DMS79 treated with DMSO at 0.1 percent for 48 hours (cell line): ENCODE results near the gene PEX16.

Experiments
- DNase-seq: peaks from one replicate; lab custom pipeline; 2025; lab: John Stamatoyannopoulos, UW

PEX16 gene

GRCh38 chr11:45917623-45918330 lies at the start of gene PEX16:
Gene PEX16 (minus strand): TSS chr11:45917877. CDS start chr11:45917811, 66 bp downstream.
- DNase-seq: peak; percentile 98

GRCh38 chr11:45964911-45965389 lies 47.3 kb upstream of the PEX16 start:
- peak; percentile 49 for DNase-seq

- DNase-seq: no peak
Measured at GRCh38 chr11:45961751-45962240, 44.1 kb upstream of the PEX16 start.

- DNase-seq: no peak
Measured at GRCh38 chr11:45960387-45961095, 42.9 kb upstream of the PEX16 start.

GRCh38 chr11:45959851-45960250 lies 42.2 kb upstream of the PEX16 start:
- no peak for DNase-seq

- DNase-seq: no peak
Measured at GRCh38 chr11:45949992-45950407, 32.3 kb upstream of the PEX16 start.

GRCh38 chr11:45948356-45948755 lies 30.7 kb upstream of the PEX16 start:
- DNase-seq: no peak

- no peak for DNase-seq
Measured at GRCh38 chr11:45947885-45948284, 30.2 kb upstream of the PEX16 start.

GRCh38 chr11:45945397-45945999 lies 27.8 kb upstream of the PEX16 start:
- no peak for DNase-seq

- no peak for DNase-seq
Measured at GRCh38 chr11:45942381-45942780, 24.7 kb upstream of the PEX16 start.

GRCh38 chr11:45941285-45941684 lies 23.6 kb upstream of the PEX16 start:
- DNase-seq: no peak

- DNase-seq: no peak
Measured at GRCh38 chr11:45939836-45940235, 22.2 kb upstream of the PEX16 start.

GRCh38 chr11:45937916-45938315 lies 20.2 kb upstream of the PEX16 start:
- DNase-seq: no peak

- no peak for DNase-seq
Measured at GRCh38 chr11:45936511-45937054, 18.9 kb upstream of the PEX16 start.

- no peak for DNase-seq
Measured at GRCh38 chr11:45935349-45936064, 17.8 kb upstream of the PEX16 start.

GRCh38 chr11:45934580-45935318 lies 17.1 kb upstream of the PEX16 start:
- no peak for DNase-seq

- no peak for DNase-seq
Measured at GRCh38 chr11:45933846-45934579, 16.3 kb upstream of the PEX16 start.

GRCh38 chr11:45933131-45933831 lies 15.6 kb upstream of the PEX16 start:
- DNase-seq: no peak

GRCh38 chr11:45932217-45932616 lies 14.5 kb upstream of the PEX16 start:
- no peak for DNase-seq

- no peak for DNase-seq
Measured at GRCh38 chr11:45931739-45932138, 14.1 kb upstream of the PEX16 start.
